NCI-H69 (cell line): Measurements from ENCODE around the gene RERE.

Source experiments
- DNase-seq: peaks from one replicate; lab custom pipeline; 2025; lab: John Stamatoyannopoulos, UW

Gene RERE

GRCh38 chr1:8666389-8667167 lies 150.9 kb downstream of the RERE start:
- DNase-seq: peak; percentile 75

DNA sequence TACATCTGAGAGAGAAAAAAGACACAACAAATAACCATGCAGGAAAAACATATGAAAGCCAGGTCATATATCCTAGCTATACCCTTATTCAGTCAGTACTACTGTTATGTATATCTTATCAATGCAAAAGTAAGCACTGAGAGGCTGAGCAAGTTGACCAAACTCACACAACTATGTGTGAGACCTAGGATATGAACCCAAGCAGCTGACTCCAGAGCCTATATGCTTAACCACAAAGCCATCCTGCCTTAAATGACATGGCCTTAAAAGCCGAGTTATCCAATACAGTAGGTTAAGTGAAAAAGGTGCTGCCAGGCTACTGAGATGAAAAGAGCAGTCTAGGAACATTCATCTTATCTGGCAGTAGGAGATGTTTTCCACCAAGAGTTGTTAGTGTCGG lies 151.6 kb downstream of the RERE start:
- DNase-seq: no peak

- no peak for DNase-seq
Observed at GRCh38 chr1:8664887-8665286, 152.6 kb downstream of the RERE start.

- no peak for DNase-seq
Observed at GRCh38 chr1:8663915-8664329, 153.5 kb downstream of the RERE start.

DNA sequence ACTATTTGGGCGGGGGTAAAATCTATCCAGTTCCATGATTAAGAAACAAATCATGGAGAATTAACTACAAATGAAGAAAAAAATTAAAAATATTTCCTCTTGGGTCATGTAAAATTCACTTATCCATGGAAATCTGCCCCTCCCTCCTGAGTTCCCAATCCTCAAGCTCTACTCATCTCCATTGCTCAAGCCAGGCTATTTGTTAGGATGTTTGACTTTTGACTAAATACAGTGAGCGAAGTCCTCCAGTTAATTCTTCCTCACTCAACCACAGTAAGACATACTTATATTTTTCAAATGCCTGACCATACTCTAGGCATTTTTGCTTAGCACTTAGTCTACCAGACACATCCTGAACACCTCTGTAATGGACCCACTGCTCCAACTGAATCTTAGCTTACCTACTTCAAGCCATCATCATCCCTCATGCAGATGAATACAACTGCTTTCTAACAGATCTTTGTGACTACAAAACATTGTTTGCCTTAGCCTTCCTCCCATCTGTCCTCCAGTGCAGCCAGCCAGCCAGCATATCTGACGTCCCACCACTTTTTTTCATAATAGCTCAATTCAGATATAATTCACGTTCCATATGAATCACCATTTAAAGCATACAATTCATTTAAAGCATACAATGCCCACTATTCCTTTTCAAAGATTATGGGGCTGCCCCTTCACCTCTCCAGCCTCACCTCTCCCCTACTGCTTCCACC lies 154.2 kb downstream of the RERE start:
- peak; percentile 76 for DNase-seq

GRCh38 chr1:8662380-8663072 lies 154.9 kb downstream of the RERE start:
- no peak for DNase-seq

DNA sequence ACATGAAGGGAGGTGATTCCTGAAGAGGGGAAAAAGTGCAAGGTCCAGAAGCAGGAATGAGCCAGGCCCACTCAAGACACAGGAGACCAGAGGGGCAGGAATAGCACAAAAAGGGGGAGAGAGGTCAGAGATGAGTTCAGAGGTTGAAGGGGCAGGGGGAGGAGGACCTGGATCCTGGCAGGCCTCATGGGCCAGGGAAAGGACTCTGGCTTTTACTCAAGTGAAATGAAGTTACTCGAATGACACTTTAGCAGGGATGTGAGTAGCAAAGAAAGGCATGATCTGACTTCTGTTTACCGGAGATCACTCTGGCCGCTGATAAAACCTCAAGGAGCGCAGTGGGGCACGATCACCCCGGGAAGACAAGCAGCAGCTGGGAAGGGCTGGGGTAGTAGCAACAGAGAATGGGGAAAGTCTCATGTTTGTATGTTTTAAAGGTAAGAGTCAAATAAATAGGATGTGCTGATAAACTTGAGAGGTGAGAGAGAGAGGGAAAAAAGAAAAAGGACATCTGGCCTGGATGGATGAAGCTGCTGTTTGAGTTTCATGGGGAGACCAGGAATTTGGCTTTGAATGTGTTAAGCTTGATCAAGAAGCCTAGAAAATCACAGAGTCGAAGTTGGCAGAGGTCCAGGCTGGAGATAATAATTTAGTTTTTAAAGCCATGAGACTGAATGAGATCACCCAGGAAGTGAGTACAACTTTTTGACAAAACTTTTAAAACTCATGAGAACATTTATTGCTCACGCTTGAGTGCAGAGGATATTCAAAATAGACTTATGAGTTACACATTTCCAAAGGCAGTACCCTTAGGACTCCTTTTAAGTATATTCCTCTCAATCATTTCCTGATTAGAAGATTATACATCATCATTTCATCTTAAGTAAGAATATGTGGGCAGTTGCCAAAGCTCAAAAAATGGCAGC lies 156.0 kb downstream of the RERE start:
- peak; percentile 45 for DNase-seq

DNA sequence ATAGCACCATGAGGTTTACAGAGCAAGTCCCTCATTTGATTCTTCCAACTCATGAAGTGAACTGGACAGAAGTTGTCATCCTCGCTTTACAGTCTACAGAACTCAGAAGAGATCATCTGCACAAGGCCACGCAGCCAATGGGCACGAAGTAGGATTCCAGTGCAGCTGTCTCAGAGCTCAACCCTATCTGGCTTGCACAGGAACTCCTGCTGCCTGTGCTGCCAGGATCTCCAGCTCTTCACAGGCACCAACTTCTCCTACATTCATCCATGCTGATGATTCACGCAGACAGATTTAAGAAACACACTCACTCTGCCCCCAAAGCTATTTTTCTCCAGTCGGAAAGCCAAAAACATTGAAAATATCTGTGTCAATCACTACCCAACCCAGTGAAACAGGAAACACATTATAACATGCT lies 157.0 kb downstream of the RERE start:
- DNase-seq: no peak

DNA sequence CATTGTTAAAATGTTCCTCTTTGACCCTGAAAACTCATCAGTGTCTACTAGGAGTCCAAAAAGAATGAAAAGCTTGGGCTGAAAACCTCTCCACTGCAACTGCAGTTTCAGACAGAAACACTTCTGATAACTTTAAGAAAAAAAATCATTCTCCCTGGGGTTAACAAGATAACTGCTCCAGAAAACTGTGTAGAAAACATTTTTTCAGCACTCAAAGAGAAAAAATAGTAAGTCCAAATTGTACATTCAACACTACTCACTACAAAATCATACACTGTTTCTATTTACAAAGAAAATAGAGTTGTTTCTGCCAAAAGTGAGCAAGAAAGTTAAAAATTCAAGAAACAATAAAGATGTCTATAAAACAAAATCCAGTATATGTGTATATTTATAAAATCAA lies 157.8 kb downstream of the RERE start:
- no peak for DNase-seq

- no peak for DNase-seq
Observed at GRCh38 chr1:8653878-8654277, 163.6 kb downstream of the RERE start.

GRCh38 chr1:8652467-8653046 lies 164.9 kb downstream of the RERE start:
- no peak for DNase-seq

GRCh38 chr1:8651962-8652361 lies 165.5 kb downstream of the RERE start:
- no peak for DNase-seq

- no peak for DNase-seq
Observed at GRCh38 chr1:8651236-8651890, 166.1 kb downstream of the RERE start.

DNA sequence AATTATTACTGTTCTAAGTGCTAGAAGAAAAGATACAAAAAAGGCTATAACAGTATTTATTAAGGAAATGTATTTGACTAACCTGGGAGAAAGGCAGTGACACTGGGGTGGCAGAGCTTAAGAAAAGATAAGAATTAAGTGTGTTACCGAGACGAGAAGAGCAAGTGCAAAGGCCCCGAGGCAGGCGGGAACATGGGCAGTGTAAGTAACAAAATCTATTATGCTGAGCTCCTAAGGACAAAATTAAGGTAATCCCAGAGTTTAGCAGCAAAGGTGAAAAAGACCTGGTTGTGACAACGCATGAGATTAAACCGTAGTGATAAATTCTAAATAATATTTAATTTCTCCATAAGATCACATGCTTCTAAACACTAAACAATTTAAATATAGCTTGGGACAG lies 167.6 kb downstream of the RERE start:
- DNase-seq: no peak

- peak; percentile 15 for DNase-seq
Observed at GRCh38 chr1:8649027-8649426, 168.4 kb downstream of the RERE start.

- no peak for DNase-seq
Observed at GRCh38 chr1:8646996-8647395, 170.4 kb downstream of the RERE start.

GRCh38 chr1:8646189-8646588 lies 171.3 kb downstream of the RERE start:
- no peak for DNase-seq

DNA sequence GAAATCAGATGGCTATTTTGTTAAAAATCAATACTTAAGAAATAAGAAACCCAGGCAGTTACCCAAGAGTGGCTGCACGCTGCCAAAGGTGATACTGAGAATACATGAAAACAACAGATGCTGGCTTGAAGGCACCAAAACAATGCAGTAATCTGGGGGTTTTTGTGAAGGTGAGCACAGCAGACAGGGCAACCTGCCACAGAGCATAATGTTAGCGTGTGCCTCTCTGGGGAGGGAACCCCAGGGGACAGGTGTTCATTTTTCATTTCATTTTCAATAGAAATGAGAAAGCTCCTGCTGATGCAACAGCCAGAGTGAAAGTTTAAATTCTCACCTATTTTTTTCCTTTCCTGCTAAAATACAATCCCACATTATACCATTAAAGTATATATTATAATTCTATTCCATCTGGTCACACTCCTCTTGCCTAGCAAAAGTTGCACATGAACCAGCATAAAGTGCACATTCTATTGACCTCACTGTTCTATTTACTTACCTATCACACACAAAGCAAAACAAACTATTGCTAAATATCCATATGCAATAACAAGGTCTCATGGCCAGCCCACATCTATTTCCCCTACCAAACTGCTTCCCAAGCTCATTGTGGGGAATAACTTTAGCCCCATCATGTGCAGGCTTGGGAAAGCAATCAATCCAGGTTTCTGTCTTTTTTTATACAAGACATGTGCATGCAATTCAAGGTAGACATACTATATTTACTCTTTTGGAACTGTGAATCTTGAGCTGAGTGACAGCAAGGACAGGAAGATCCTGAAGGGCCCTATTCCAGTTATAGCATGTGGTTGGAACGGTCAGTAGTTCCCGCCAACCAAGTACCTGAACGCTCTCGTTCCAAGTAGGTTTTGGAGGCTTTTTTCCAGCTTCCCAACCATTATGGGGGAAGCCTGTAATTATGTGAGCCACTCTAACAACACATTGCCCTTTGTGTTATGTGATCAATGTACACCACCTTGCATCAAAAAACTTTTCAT lies 173.6 kb downstream of the RERE start:
- peak; percentile 90 for DNase-seq

- DNase-seq: no peak
Observed at GRCh38 chr1:8642114-8642513, 175.3 kb downstream of the RERE start.
